GM23338 (cell line): ENCODE measurements around the gene INTS2. TPM values are rescaled to one million over a fixed set of nuclear protein-coding genes. Genes with fewer than 3 reads are reported as not detected.

Experiments used
- ATAC-seq: fragments of 200-7000 bp; cut with Tn5 transposase; 3 replicates; pipeline ENCODE4 v1.9.1; 2020
- DNase-seq: peaks from one replicate; pipeline ENCODE4 v3.0.0-alpha.2; 2015; ENCODE audit warnings: low spot score
- H2AFZ ChIP-seq: fragments of 200-600 bp; sonication (generic); 2 replicates; pipeline ENCODE4 v1.8.0; 2016; ENCODE audit warnings: antibody characterized with exemption, mild to moderate bottlenecking, moderate library complexity
- H3F3A ChIP-seq: fragments of 200-600 bp; sonication (generic); replicated peaks from 2 replicates; pipeline ENCODE4 v1.8.0; 2017; ENCODE audit warnings: antibody characterized with exemption, mixed run types, low read depth
- H3K27ac ChIP-seq: fragments of 200-600 bp; sonication (generic); 2 replicates; pipeline ENCODE4 v1.6.1; 2016; ENCODE audit warnings: low read depth
- H3K27me3 ChIP-seq: fragments of 200-600 bp; sonication (generic); 2 replicates; pipeline ENCODE4 v1.8.0; 2016; ENCODE audit warnings: mild to moderate bottlenecking, mixed run types, moderate library complexity; ENCODE audit not compliant: insufficient read depth
- H3K36me3 ChIP-seq: fragments of 200-600 bp; sonication (generic); 2 replicates; pipeline ENCODE4 v1.8.0; 2016; ENCODE audit warnings: mild to moderate bottlenecking; ENCODE audit not compliant: insufficient read depth
- H3K4me1 ChIP-seq: fragments of 200-600 bp; sonication (generic); 2 replicates; pipeline ENCODE4 v1.8.0; 2016; ENCODE audit warnings: mild to moderate bottlenecking, moderate library complexity; ENCODE audit not compliant: insufficient read depth
- H3K4me2 ChIP-seq: fragments of 200-600 bp; sonication (generic); 2 replicates; pipeline ENCODE4 v1.7.1; 2017; ENCODE audit warnings: mixed run types
- H3K4me3 ChIP-seq: fragments of 200-600 bp; sonication (generic); 2 replicates; pipeline ENCODE4 v1.6.1; 2016; ENCODE audit warnings: mixed run types
- H3K79me2 ChIP-seq: fragments of 200-600 bp; sonication (generic); replicated peaks from 2 replicates; pipeline ENCODE4 v1.8.0; 2017; ENCODE audit warnings: mild to moderate bottlenecking; ENCODE audit not compliant: insufficient read depth
- H3K9me2 ChIP-seq: fragments of 200-600 bp; sonication (generic); 2 replicates; pipeline ENCODE4 v1.8.0; 2017; ENCODE audit not compliant: insufficient read depth
- H4K20me1 ChIP-seq: fragments of 200-600 bp; sonication (generic); replicated peaks from 2 replicates; pipeline ENCODE4 v1.8.0; 2017; ENCODE audit warnings: mild to moderate bottlenecking; ENCODE audit not compliant: insufficient read depth
- H3K27ac Mint-ChIP-seq: 2 replicates; pipeline ENCODE4 v1.8.0; 2020; ENCODE audit warnings: inconsistent platforms, mild to moderate bottlenecking, moderate library complexity, mixed read lengths
- H3K27me3 Mint-ChIP-seq: 3 replicates; pipeline ENCODE4 v1.8.0; 2022; ENCODE audit warnings: low read depth, mild to moderate bottlenecking, moderate library complexity, mixed read lengths, inconsistent platforms; ENCODE audit not compliant: insufficient read depth, poor library complexity
- H3K36me3 Mint-ChIP-seq: 3 replicates; pipeline ENCODE4 v1.8.0; 2021; ENCODE audit warnings: low read depth, mild to moderate bottlenecking, inconsistent platforms, moderate library complexity, mixed read lengths
- H3K4me1 Mint-ChIP-seq: 3 replicates; pipeline ENCODE4 v1.8.0; 2020; ENCODE audit warnings: mild to moderate bottlenecking, inconsistent platforms, mixed read lengths
- H3K4me3 Mint-ChIP-seq: 3 replicates; pipeline ENCODE4 v1.8.0; 2021; ENCODE audit warnings: moderate library complexity, mild to moderate bottlenecking, inconsistent platforms, mixed read lengths
- H3K9me3 Mint-ChIP-seq: 3 replicates; pipeline ENCODE4 v1.8.0; 2020; ENCODE audit warnings: moderate library complexity, mild to moderate bottlenecking, inconsistent platforms, mixed read lengths
- CREB1 ChIP-seq: fragments of 250-450 bp; sonication (Bioruptor Pico); IDR thresholded peaks from 2 replicates; pipeline ENCODE4 v1.5.0; 2020; ENCODE audit warnings: low read depth, mild to moderate bottlenecking, moderate library complexity
- EZH2phosphoT487 ChIP-seq: fragments of 200-600 bp; sonication (generic); IDR thresholded peaks from one replicate; pipeline ENCODE4 v1.8.1; 2018; ENCODE audit warnings: antibody characterized with exemption; ENCODE audit not compliant: unreplicated experiment
- NANOG ChIP-seq: IDR thresholded peaks from 2 replicates; pipeline ENCODE4 v1.6.1; 2016; ENCODE audit warnings: antibody characterized with exemption, borderline replicate concordance
- POLR2AphosphoS5 ChIP-seq: IDR thresholded peaks from 2 replicates; pipeline ENCODE4 v1.6.1; 2016; ENCODE audit warnings: antibody characterized with exemption, low read depth
- STAT1 ChIP-seq: IDR thresholded peaks from one replicate; pipeline ENCODE4 v1.6.1; 2016; ENCODE audit warnings: antibody characterized with exemption; ENCODE audit not compliant: unreplicated experiment
- ZNF114 ChIP-seq: fragments of 250-450 bp; sonication (Bioruptor Pico); IDR thresholded peaks from 2 replicates; pipeline ENCODE4 v1.5.0; 2020; ENCODE audit warnings: mild to moderate bottlenecking, moderate library complexity
- polyA plus RNA-seq: library from polyadenylated mRNA; unstranded; fragments of >200 nt; fragmentation: Nextera tagmentation; extraction: Ambion mirVana; gene quantifications from 2 replicates; pipeline ENCODE4 v1.2.1, GENCODE V29; 2016
- total RNA-seq: library from RNA; depleted of rRNA; stranded (reverse); fragments of >200 nt; shearing (Covaris generic); gene quantifications from 2 replicates; pipeline ENCODE4 v1.2.3, GENCODE V29; 2014
- TF ChIP-seq, protein P1 (sequence below): fragments of 250-450 bp; sonication (Bioruptor Pico); IDR thresholded peaks from 2 replicates; pipeline ENCODE4 v1.5.0; 2020; ENCODE audit warnings: mild to moderate bottlenecking, moderate library complexity
- TF ChIP-seq, protein P2 (sequence below): IDR thresholded peaks from one replicate; pipeline ENCODE4 v1.6.1; 2018; ENCODE audit warnings: antibody characterized with exemption; ENCODE audit not compliant: unreplicated experiment
- TF ChIP-seq, protein P3 (sequence below), 2 experiments: fragments of 200-600 bp in 1 of 2; sonication (generic) in 1 of 2; conservative IDR thresholded peaks; 2 replicates each; pipeline versions ENCODE4 v1.5.1 to v1.6.1; 2016 to 2017; ENCODE audit warnings: antibody characterized with exemption in 2 of 2, low read depth in 2 of 2, mild to moderate bottlenecking in 2 of 2, moderate library complexity in 1 of 2

INTS2 gene
- total and polyA plus RNA-seq, 2 experiments from 2014 or later = 5.9 to 31.6 TPM

DNA sequence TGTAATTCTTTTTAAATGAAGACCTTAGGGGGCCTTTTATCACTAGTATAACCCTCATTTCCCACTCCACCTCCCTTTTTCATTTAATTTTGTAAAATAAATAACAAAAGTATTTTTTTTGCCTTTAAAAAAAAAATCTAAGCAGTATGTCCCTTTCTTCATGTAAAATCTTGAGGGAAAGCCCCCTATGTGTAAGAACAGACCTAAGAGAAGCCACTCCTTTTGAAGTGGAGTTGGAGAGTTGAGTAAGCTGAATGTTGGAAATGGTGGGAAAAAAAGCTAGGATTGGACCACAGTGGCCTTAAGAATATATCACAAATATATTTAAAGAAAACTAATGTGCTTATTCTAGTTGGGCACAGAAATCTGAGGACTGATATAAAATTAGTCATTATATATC lies 44.5 kb upstream of the INTS2 start (continued):
- TF ChIP-seq, protein P1, sequence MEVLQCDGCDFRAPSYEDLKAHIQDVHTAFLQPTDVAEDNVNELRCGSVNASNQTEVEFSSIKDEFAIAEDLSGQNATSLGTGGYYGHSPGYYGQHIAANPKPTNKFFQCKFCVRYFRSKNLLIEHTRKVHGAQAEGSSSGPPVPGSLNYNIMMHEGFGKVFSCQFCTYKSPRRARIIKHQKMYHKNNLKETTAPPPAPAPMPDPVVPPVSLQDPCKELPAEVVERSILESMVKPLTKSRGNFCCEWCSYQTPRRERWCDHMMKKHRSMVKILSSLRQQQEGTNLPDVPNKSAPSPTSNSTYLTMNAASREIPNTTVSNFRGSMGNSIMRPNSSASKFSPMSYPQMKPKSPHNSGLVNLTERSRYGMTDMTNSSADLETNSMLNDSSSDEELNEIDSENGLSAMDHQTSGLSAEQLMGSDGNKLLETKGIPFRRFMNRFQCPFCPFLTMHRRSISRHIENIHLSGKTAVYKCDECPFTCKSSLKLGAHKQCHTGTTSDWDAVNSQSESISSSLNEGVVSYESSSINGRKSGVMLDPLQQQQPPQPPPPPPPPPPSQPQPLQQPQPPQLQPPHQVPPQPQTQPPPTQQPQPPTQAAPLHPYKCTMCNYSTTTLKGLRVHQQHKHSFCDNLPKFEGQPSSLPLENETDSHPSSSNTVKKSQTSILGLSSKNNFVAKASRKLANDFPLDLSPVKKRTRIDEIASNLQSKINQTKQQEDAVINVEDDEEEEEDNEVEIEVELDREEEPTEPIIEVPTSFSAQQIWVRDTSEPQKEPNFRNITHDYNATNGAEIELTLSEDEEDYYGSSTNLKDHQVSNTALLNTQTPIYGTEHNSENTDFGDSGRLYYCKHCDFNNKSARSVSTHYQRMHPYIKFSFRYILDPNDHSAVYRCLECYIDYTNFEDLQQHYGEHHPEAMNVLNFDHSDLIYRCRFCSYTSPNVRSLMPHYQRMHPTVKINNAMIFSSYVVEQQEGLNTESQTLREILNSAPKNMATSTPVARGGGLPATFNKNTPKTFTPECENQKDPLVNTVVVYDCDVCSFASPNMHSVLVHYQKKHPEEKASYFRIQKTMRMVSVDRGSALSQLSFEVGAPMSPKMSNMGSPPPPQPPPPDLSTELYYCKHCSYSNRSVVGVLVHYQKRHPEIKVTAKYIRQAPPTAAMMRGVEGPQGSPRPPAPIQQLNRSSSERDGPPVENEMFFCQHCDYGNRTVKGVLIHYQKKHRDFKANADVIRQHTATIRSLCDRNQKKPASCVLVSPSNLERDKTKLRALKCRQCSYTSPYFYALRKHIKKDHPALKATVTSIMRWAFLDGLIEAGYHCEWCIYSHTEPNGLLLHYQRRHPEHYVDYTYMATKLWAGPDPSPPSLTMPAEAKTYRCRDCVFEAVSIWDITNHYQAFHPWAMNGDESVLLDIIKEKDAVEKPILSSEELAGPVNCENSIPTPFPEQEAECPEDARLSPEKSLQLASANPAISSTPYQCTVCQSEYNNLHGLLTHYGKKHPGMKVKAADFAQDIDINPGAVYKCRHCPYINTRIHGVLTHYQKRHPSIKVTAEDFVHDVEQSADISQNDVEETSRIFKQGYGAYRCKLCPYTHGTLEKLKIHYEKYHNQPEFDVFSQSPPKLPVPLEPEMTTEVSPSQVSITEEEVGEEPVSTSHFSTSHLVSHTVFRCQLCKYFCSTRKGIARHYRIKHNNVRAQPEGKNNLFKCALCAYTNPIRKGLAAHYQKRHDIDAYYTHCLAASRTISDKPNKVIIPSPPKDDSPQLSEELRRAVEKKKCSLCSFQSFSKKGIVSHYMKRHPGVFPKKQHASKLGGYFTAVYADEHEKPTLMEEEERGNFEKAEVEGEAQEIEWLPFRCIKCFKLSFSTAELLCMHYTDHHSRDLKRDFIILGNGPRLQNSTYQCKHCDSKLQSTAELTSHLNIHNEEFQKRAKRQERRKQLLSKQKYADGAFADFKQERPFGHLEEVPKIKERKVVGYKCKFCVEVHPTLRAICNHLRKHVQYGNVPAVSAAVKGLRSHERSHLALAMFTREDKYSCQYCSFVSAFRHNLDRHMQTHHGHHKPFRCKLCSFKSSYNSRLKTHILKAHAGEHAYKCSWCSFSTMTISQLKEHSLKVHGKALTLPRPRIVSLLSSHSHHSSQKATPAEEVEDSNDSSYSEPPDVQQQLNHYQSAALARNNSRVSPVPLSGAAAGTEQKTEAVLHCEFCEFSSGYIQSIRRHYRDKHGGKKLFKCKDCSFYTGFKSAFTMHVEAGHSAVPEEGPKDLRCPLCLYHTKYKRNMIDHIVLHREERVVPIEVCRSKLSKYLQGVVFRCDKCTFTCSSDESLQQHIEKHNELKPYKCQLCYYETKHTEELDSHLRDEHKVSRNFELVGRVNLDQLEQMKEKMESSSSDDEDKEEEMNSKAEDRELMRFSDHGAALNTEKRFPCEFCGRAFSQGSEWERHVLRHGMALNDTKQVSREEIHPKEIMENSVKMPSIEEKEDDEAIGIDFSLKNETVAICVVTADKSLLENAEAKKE (CRISPR knock-in tag) = no peak
- TF ChIP-seq ZNF114 = no peak
- TF ChIP-seq EZH2phosphoT487 = no peak

DNA sequence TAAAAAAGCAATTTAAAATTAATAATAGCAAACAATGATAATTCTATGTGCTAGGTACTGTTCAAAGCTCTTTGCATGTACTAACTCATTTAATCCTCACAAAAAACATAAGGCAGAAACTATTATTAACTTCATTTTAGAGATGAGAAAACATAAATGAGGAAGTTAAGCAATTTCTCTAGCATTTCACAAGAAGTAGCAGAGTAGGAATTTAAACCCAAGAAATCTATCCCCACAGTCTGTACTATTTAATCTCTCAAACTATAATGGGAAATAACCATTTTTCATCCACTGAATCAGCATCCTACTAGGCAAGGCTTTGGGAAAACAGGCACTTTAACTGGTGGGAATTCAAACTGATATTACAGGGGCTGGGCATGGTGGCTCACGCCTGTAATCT lies 42.2 kb upstream of the INTS2 start:
- peaks cover 13% of the 10 kb centered on the region for H3K4me1 ChIP-seq

More for the DNA sequence above, 42.2 kb upstream of the INTS2 start:
- Histone ChIP-seq H3K9me2 (no peaks in the 10 kb centered on the region), H3F3A (no peaks in the 10 kb centered on the region), H4K20me1 (no peaks in the 10 kb centered on the region; the same call in 1 of the 2 replicates), H2AFZ (no peak overlapping the region), H3K36me3 (peaks cover 23% of the 10 kb centered on the region), H3K27ac (no peak overlapping the region), H3K4me3 (no peak overlapping the region), H3K27me3 (no peaks in the 10 kb centered on the region), H3K79me2 (peaks cover 18% of the 10 kb centered on the region), H3K4me2 (no peak overlapping the region)
- ATAC-seq (no peak), DNase-seq (no peak)
- Mint-ChIP-seq H3K4me3 (no peak overlapping the region), H3K27me3 (peaks cover 3% of the 10 kb centered on the region), H3K27ac (no peak overlapping the region), H3K4me1 (peaks cover 6% of the 10 kb centered on the region; the same call in 2 of the 3 replicates), H3K36me3 (peaks cover 63% of the 10 kb centered on the region; the same call in 2 of the 3 replicates), H3K9me3 (no peaks in the 10 kb centered on the region)
- TF ChIP-seq STAT1 (no peak), NANOG (no peak), POLR2AphosphoS5 (no peak), CREB1 (no peak)
- TF ChIP-seq, protein P2, sequence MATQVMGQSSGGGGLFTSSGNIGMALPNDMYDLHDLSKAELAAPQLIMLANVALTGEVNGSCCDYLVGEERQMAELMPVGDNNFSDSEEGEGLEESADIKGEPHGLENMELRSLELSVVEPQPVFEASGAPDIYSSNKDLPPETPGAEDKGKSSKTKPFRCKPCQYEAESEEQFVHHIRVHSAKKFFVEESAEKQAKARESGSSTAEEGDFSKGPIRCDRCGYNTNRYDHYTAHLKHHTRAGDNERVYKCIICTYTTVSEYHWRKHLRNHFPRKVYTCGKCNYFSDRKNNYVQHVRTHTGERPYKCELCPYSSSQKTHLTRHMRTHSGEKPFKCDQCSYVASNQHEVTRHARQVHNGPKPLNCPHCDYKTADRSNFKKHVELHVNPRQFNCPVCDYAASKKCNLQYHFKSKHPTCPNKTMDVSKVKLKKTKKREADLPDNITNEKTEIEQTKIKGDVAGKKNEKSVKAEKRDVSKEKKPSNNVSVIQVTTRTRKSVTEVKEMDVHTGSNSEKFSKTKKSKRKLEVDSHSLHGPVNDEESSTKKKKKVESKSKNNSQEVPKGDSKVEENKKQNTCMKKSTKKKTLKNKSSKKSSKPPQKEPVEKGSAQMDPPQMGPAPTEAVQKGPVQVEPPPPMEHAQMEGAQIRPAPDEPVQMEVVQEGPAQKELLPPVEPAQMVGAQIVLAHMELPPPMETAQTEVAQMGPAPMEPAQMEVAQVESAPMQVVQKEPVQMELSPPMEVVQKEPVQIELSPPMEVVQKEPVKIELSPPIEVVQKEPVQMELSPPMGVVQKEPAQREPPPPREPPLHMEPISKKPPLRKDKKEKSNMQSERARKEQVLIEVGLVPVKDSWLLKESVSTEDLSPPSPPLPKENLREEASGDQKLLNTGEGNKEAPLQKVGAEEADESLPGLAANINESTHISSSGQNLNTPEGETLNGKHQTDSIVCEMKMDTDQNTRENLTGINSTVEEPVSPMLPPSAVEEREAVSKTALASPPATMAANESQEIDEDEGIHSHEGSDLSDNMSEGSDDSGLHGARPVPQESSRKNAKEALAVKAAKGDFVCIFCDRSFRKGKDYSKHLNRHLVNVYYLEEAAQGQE = no peak
- TF ChIP-seq, protein P3, sequence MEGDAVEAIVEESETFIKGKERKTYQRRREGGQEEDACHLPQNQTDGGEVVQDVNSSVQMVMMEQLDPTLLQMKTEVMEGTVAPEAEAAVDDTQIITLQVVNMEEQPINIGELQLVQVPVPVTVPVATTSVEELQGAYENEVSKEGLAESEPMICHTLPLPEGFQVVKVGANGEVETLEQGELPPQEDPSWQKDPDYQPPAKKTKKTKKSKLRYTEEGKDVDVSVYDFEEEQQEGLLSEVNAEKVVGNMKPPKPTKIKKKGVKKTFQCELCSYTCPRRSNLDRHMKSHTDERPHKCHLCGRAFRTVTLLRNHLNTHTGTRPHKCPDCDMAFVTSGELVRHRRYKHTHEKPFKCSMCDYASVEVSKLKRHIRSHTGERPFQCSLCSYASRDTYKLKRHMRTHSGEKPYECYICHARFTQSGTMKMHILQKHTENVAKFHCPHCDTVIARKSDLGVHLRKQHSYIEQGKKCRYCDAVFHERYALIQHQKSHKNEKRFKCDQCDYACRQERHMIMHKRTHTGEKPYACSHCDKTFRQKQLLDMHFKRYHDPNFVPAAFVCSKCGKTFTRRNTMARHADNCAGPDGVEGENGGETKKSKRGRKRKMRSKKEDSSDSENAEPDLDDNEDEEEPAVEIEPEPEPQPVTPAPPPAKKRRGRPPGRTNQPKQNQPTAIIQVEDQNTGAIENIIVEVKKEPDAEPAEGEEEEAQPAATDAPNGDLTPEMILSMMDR (conservative IDR thresholded peaks at IDR 0.05; ENCODE audit: low read depth in 2 of 2) = no peak
